MM.1S (cell line): ENCODE measurements around the gene GSTA4.

Experiments
- DNase-seq: peaks from one replicate; pipeline ENCODE4 v3.0.0-alpha.2; 2015
- H2AFZ ChIP-seq: fragments of 300-600 bp; sonication (generic); 2 replicates; pipeline ENCODE4 v1.6.0; 2016; ENCODE audit warnings: antibody characterized with exemption, low read length
- H3F3A ChIP-seq: fragments of 300-600 bp; sonication (generic); 2 replicates; pipeline ENCODE4 v1.6.1; 2016; ENCODE audit warnings: mild to moderate bottlenecking, antibody characterized with exemption, low read length, moderate library complexity, mixed read lengths; ENCODE audit not compliant: insufficient read depth
- H3K27ac ChIP-seq: fragments of 300-600 bp; sonication (generic); 2 replicates; pipeline ENCODE4 v1.5.1; 2016; ENCODE audit warnings: mild to moderate bottlenecking, low read length
- H3K27me3 ChIP-seq: fragments of 300-600 bp; sonication (generic); replicated peaks from 2 replicates; pipeline ENCODE4 v1.6.0; 2016; ENCODE audit warnings: low read length; ENCODE audit not compliant: insufficient read depth
- H3K36me3 ChIP-seq: fragments of 300-600 bp; sonication (generic); replicated peaks from 2 replicates; pipeline ENCODE4 v1.6.1; 2016; ENCODE audit warnings: mild to moderate bottlenecking, low read length, mixed read lengths; ENCODE audit not compliant: insufficient read depth
- H3K4me1 ChIP-seq: fragments of 300-600 bp; sonication (generic); 2 replicates; pipeline ENCODE4 v1.6.1; 2016; ENCODE audit warnings: low read length, mixed read lengths
- H3K4me2 ChIP-seq: fragments of 300-600 bp; sonication (generic); 2 replicates; pipeline ENCODE4 v1.6.0; 2016; ENCODE audit warnings: low read depth, low read length
- H3K4me3 ChIP-seq: fragments of 300-600 bp; sonication (generic); 2 replicates; pipeline ENCODE4 v1.5.1; 2016; ENCODE audit warnings: low read length, mixed read lengths
- H3K79me2 ChIP-seq: fragments of 300-600 bp; sonication (generic); 2 replicates; pipeline ENCODE4 v1.6.1; 2016; ENCODE audit warnings: mixed run types, low read length, mixed read lengths
- H3K9ac ChIP-seq: fragments of 300-600 bp; sonication (generic); 2 replicates; pipeline ENCODE4 v1.6.1; 2016; ENCODE audit warnings: low read length, mixed read lengths
- H3K9me2 ChIP-seq: fragments of 300-600 bp; sonication (generic); replicated peaks from 2 replicates; pipeline ENCODE4 v1.6.1; 2016; ENCODE audit warnings: mild to moderate bottlenecking, low read length, mixed read lengths; ENCODE audit not compliant: insufficient read depth
- H3K9me3 ChIP-seq: fragments of 300-600 bp; sonication (generic); replicated peaks from 2 replicates; pipeline ENCODE4 v1.6.1; 2016; ENCODE audit warnings: mild to moderate bottlenecking, low read length, mixed read lengths; ENCODE audit not compliant: insufficient read depth
- H4K20me1 ChIP-seq: fragments of 300-600 bp; sonication (generic); 2 replicates; pipeline ENCODE4 v1.6.1; 2016; ENCODE audit warnings: mild to moderate bottlenecking, low read length, moderate library complexity, mixed read lengths; ENCODE audit not compliant: insufficient read depth
- EZH2 ChIP-seq: fragments of 300-600 bp; sonication (generic); optimal IDR thresholded peaks from 2 replicates; pipeline ENCODE3; 2017; ENCODE audit warnings: low read depth, mild to moderate bottlenecking, antibody characterized with exemption, low read length, mixed read lengths
- EZH2phosphoT487 ChIP-seq: fragments of 300-600 bp; sonication (generic); IDR thresholded peaks from 2 replicates; pipeline ENCODE4 v1.6.1; 2018; ENCODE audit warnings: antibody characterized with exemption, low read length
- TF ChIP-seq, protein P1 (sequence below): fragments of 300-600 bp; sonication (generic); IDR thresholded peaks from 2 replicates; pipeline ENCODE4 v1.5.1; 2016; ENCODE audit warnings: antibody characterized with exemption, low read length, mixed read lengths

GSTA4 gene

DNA sequence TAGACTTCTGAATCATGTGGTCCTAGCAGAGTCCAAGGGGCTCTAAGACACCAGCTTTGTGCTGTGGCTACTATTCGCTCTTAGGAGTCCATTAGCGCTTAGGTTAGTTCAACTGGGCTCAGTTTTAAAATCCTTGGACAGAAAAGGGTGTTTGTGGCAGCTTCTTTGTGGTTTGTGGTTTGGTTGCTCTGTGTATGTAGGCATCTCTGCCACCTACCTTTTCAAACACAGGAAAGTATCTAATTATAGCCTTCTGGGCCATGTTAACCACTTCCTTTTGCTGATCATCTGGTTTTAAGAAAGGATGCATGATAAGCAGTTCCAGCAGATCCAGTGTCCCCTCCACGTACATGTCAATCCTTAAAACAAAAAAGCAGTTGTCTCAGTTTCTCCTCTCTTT is 10.8 kb downstream of the GSTA4 start:
- Histone ChIP-seq H3K27me3 (no peaks in the 10 kb centered on the region), H3K4me1 (peaks cover 40% of the 10 kb centered on the region), H4K20me1 (no peaks in the 10 kb centered on the region), H3K9me3 (no peaks in the 10 kb centered on the region), H3K36me3 (no peaks in the 10 kb centered on the region), H3K27ac (peak overlapping the region; percentile 79; the same call in 1 of the 2 replicates), H2AFZ (no peak overlapping the region), H3F3A (peaks cover 21% of the 10 kb centered on the region), H3K9me2 (no peaks in the 10 kb centered on the region), H3K4me3 (peak overlapping the region; percentile 10; the same call in 1 of the 2 replicates), H3K9ac (peak overlapping the region; percentile 29; the same call in 1 of the 2 replicates), H3K4me2 (peak overlapping the region; percentile 80), H3K79me2 (no peaks in the 10 kb centered on the region)
- TF ChIP-seq, protein P1, sequence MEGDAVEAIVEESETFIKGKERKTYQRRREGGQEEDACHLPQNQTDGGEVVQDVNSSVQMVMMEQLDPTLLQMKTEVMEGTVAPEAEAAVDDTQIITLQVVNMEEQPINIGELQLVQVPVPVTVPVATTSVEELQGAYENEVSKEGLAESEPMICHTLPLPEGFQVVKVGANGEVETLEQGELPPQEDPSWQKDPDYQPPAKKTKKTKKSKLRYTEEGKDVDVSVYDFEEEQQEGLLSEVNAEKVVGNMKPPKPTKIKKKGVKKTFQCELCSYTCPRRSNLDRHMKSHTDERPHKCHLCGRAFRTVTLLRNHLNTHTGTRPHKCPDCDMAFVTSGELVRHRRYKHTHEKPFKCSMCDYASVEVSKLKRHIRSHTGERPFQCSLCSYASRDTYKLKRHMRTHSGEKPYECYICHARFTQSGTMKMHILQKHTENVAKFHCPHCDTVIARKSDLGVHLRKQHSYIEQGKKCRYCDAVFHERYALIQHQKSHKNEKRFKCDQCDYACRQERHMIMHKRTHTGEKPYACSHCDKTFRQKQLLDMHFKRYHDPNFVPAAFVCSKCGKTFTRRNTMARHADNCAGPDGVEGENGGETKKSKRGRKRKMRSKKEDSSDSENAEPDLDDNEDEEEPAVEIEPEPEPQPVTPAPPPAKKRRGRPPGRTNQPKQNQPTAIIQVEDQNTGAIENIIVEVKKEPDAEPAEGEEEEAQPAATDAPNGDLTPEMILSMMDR: no peak
- TF ChIP-seq EZH2 (no peak), EZH2phosphoT487 (no peak)
- DNase-seq: peak; percentile 95

DNA sequence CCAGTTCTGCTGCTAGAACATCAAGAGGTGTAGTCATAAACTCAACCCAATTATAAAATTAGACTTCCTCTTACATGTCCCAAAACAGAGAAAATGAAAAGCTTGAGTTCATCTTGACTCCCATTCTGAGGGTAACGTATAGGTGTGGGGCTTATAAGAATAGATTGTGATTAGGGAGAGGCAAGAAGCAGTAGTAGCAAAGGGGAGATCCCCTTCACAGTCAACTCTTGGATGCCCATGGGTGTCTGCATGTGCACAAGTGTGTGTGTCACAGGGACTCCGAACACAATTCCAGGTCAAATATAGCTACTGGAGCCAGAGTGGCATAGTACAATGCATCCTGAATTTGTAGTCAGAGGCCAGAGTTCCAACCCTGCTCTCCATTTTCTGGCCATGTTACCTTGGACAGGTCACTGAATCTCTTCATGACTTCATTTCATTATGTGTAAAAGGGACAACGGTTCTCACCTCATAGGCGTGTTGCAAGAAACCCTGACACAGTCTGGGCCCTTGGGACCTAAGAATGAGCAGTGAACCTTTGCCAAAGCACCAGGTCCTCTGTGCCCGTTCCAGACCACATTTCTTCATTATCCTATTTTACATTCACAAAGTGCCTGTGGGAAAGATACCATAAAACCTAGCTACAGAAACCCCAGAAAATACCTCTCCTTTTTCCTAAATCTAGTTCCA is 11.8 kb downstream of the GSTA4 start:
- H3F3A ChIP-seq: peaks cover 21% of the 10 kb centered on the region
- H3K4me3 ChIP-seq: no peak overlapping the region
- no peak for DNase-seq
- H2AFZ ChIP-seq: no peak overlapping the region
- H3K9ac ChIP-seq: no peak overlapping the region
- no peaks in the 10 kb centered on the region for H3K27me3 ChIP-seq
- H3K9me2 ChIP-seq: no peaks in the 10 kb centered on the region
- peak overlapping the region; percentile 79; the same call in 1 of the 2 replicates for H3K27ac ChIP-seq
- TF ChIP-seq, protein P1: no peak
- TF ChIP-seq EZH2phosphoT487 (no peak), EZH2 (no peak)
- H3K79me2 ChIP-seq: no peaks in the 10 kb centered on the region
- no peaks in the 10 kb centered on the region for H3K9me3 ChIP-seq
- H3K4me2 ChIP-seq: peak overlapping the region; percentile 80
- H3K36me3 ChIP-seq: no peaks in the 10 kb centered on the region
- H3K4me1 ChIP-seq: peaks cover 40% of the 10 kb centered on the region
- no peaks in the 10 kb centered on the region for H4K20me1 ChIP-seq

DNA sequence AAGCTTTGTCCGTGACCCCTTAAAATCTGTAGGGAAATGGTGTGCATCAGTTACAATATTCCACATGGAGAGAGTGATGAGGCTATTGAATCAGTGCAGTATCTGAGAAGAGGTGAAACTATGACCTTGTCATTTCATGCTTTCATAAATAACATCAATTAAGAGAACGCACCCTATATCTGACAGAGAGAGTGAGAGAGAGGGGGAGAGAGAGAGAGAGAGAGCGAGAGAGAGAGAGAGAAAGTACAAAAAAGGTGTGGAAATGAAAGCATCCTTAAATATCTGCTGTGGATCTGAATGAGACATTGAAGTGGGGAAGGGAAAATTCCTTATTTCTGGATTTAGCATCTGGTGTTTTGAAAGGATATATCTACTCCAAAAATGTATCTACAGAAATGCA is 12.4 kb downstream of the GSTA4 start:
- DNase-seq: no peak
- H3K4me1 ChIP-seq: peaks cover 40% of the 10 kb centered on the region
- TF ChIP-seq, protein P1: no peak
- TF ChIP-seq EZH2 (no peak), EZH2phosphoT487 (no peak)
- no peaks in the 10 kb centered on the region for H3K27me3 ChIP-seq
- H3K79me2 ChIP-seq: no peaks in the 10 kb centered on the region
- peaks cover 21% of the 10 kb centered on the region for H3F3A ChIP-seq
- H2AFZ ChIP-seq: no peak overlapping the region
- H3K4me3 ChIP-seq: no peak overlapping the region
- H3K27ac ChIP-seq: no peak overlapping the region
- H3K9ac ChIP-seq: no peak overlapping the region
- H3K36me3 ChIP-seq: no peaks in the 10 kb centered on the region
- no peaks in the 10 kb centered on the region for H3K9me3 ChIP-seq
- H3K4me2 ChIP-seq: no peak overlapping the region
- no peaks in the 10 kb centered on the region for H3K9me2 ChIP-seq
- H4K20me1 ChIP-seq: no peaks in the 10 kb centered on the region
